ENCODE measurements around the gene UBE2V1. TPM values are rescaled to one million over a fixed set of nuclear protein-coding genes. Genes with fewer than 3 reads are reported as not detected.
A peak's percentile ranks its signal among the peaks of the same experiment; 100 is the strongest.

UBE2V1 gene
- total RNA-seq, 2 experiments from 2014 or later, result 57.3 to 143 TPM

DNA sequence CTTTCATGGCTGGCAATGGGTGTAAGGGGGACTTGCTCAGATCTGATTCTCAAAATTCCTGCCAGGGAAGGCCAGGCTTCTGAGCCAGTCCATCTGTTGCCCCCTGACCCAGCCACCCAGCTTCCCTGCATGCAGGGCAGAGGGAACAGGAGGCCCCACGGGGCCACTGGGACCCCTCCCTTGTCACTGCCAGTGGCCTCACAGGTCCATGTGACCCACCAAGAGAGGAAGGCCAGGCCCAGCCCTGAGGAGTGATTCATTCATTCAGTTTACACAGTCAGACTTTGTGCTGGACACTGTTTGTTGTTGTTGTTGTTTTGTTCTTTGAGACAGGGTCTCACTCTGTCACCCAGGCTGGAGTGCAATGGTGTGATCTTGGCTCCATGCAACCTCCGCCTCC lies 39.5 kb downstream of the UBE2V1 start:
- intact Hi-C loops (cut with micrococcal nuclease; ENCODE audit: unreplicated experiment), result loop anchor here (5.0 kb wide), 1 partner anchor 104 kb away; no protein-coding TSS in a partner anchor
- Histone ChIP-seq H3K4me3 (ENCODE audit: low read depth, low read length, poor library complexity, severe bottlenecking) (no peak overlapping the region), H4K20me1 (ENCODE audit: insufficient read depth, low read length) (no peaks in the 10 kb centered on the region), H3K4me2 (ENCODE audit: low read length) (no peak overlapping the region), H3K9me3 (ENCODE audit: low read length) (no peaks in the 10 kb centered on the region), H3K36me3 (ENCODE audit: insufficient read depth, low read length) (no peaks in the 10 kb centered on the region), H3K27ac (ENCODE audit: low read depth, low read length, poor library complexity, severe bottlenecking) (no peak overlapping the region), H3K79me2 (ENCODE audit: insufficient read depth, low read depth, low read length) (no peaks in the 10 kb centered on the region), H3K9me2 (ENCODE audit: insufficient read depth, low read length) (no peaks in the 10 kb centered on the region), H3K4me1 (ENCODE audit: insufficient read depth, low read length, poor library complexity, severe bottlenecking) (peaks cover 7% of the 10 kb centered on the region), H2AFZ (ENCODE audit: low read length) (no peak overlapping the region)
- no peak for DNase-seq (ENCODE audit: low spot score)
- ChIA-PET CTCF (ENCODE audit: unreplicated experiment) (no interaction called here), POLR2A (no interaction called here)
- no TSS peak for BruUV-seq (replicated peaks)
- TF ChIP-seq CTCF (conservative IDR thresholded peaks at IDR 0.05; ENCODE audit: low read length) (no peak), EZH2phosphoT487 (IDR thresholded peaks at IDR 0.05; ENCODE audit: borderline replicate concordance, low read depth, low read length) (no peak)

DNA sequence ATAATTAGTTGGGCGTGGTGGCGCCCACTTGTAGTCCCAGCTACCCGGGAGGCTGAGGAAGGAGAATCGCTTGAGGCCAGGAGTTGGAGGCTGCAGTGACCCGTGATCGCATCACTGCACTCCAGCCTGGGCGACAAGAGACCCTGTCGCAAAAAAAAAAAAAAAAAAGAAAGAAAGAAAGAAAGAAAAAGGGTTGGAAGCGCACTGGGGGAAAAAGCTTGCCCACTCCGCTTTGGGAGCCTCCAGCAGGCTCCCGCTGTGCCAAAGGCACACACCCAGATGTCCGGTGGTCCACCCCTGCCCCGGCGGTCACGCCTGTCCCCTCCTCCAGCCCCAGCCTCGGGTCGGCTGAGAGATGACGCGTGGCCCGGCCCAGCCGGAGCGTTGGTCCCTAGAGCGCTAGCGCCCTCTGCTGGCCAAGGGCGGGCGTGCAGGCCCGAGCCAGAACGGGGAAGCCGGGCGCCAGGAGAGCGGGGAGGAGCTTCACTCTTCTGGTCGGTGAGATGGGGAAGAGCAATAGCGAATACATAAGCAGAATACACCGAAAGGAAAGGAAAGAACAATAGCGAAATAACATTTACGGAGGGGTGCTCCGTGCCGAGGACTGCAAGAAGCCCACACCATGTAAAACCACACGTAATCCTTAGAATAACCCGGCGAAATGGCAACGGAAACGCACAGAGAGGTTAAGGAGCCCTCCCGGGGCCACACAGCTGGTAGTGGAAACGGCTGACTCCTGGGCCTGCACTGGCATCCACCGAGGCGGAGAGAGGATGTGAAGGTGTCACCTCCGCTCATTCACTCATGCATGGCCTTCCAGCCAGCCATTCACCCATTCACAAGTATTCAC lies 41.7 kb downstream of the UBE2V1 start:
- no peaks in the 10 kb centered on the region for H3K36me3 ChIP-seq (ENCODE audit: insufficient read depth, low read length)
- ChIA-PET POLR2A (interaction anchor here (0.9 to 1.8 kb wide), 8 partner anchors 13 to 100 kb away, joined by 3 to 6 read pairs (median 5); no protein-coding TSS in a partner anchor), CTCF (ENCODE audit: unreplicated experiment) (interaction anchor here (0.5 to 2.5 kb wide), 15 partner anchors 12 to 445 kb away, joined by 3 to 23 read pairs (median 4); partner anchors contain the start of gene PEDS1)
- no peaks in the 10 kb centered on the region for H3K9me2 ChIP-seq (ENCODE audit: insufficient read depth, low read length)
- TF ChIP-seq EZH2phosphoT487 (IDR thresholded peaks at IDR 0.05; ENCODE audit: borderline replicate concordance, low read depth, low read length) (no peak), CTCF (conservative IDR thresholded peaks at IDR 0.05; ENCODE audit: low read length) (peak; percentile 99)
- H3K4me3 ChIP-seq (ENCODE audit: low read depth, low read length, poor library complexity, severe bottlenecking), result peak overlapping the region; percentile 56
- H3K79me2 ChIP-seq (ENCODE audit: insufficient read depth, low read depth, low read length), result no peaks in the 10 kb centered on the region
- peak; percentile 87 for DNase-seq (ENCODE audit: low spot score)
- H3K4me2 ChIP-seq (ENCODE audit: low read length), result peak overlapping the region; percentile 83
- peaks cover 7% of the 10 kb centered on the region for H3K4me1 ChIP-seq (ENCODE audit: insufficient read depth, low read length, poor library complexity, severe bottlenecking)
- intact Hi-C loops (cut with micrococcal nuclease; ENCODE audit: unreplicated experiment), result loop anchor here (1.0 to 5.0 kb wide), 3 partner anchors 30 to 106 kb away; no protein-coding TSS in a partner anchor
- no peak overlapping the region for H3K27ac ChIP-seq (ENCODE audit: low read depth, low read length, poor library complexity, severe bottlenecking)
- no TSS peak for BruUV-seq (replicated peaks)
- H3K9me3 ChIP-seq (ENCODE audit: low read length), result no peaks in the 10 kb centered on the region
- no peaks in the 10 kb centered on the region for H4K20me1 ChIP-seq (ENCODE audit: insufficient read depth, low read length)
- peak overlapping the region; percentile 77 for H2AFZ ChIP-seq (ENCODE audit: low read length)
